ENCODE results near the gene ZNF346.

The ZNF346 gene

DNA sequence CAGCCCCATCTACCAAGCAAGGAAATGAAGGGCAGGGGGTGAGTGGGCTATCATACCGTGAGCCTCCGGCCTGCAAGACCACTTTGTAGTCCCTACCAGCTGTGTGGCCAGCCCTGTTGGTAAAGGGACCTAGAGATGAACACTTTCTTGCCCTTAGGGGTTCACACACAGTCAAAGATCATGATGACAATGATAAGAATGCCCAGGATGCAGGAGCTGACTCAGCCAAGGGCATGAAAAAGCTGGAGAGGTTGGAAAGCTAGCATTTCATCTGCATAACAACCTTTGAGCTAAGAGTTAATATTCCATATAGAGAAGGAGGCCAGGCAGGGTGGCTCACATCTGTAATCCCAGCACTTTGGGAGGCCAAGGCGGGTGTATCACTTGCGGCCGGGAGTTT lies 45.0 kb downstream of the ZNF346 start:
- no peak for DNase-seq (ENCODE audit: low read depth in 2 of 2)

DNA sequence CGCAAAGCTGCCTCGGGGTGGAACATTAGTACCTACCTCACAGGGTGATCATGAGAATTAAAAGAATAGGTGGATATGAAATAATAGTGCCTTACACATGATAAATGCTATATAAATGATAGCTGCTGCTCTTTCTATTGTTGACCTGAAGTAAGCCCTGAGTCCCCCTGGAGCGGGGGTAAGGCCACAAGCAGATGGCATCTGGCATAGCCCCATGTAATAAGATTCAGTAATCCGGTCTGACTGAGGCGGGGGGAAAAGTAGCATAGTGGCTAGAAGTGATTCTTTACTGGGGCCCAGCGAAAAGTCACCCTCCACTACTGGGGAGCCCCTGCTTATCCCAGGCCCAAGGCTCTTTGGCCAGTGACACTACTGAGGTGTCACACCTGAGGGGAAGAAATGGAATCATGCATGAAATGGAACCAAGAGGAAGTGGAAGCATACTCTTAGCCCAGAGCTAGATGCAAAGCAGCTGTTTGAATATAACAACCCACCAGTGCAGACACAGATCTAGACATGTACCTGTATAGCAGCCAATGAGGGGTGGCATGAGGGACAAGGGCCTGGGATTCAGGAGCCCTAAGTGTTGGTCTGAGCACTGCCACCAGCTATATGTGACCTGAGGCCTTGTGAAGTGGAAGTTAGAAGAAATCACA lies 48.2 kb downstream of the ZNF346 start:
- DNase-seq (ENCODE audit: low read depth in 2 of 2): no peak

DNA sequence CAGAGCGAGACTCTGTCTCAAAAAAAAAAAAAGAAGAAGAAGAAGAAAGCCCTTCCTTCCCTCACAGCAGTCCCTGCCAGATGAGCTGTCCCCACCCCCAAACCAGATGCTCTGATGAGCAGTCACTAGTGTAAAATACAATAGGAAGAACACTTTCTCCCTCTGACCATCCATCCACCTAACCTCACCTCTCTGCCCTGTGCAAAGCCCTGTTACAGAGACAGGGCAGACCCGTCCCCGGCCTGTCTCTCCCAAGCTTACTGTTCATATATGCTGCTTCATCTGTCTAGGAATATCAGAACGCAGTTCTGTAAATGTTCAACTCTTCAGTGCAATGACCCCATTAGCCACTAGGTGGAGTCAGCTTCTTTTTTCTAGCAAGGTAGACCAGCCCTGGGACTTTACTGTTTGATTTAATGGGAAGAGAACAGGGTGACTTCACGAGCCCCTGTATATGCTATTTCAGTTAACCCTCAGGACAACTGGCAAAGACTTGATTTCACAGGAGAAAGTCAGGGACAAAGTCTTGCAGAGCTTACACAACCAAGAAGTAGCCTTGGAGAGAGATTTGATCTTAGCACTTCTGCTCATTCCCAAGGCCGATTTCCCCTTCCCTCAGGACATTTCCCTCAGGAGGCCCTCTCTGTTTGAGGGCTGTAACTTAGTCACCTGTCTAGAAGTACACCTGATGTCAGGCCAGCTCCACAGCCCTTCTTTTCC lies 49.3 kb downstream of the ZNF346 start:
- peak; percentile 72 for DNase-seq (ENCODE audit: low read depth in 2 of 2)

GRCh38 chr5:177077335-177077734 lies 54.8 kb downstream of the ZNF346 start:
- DNase-seq (ENCODE audit: low read depth in 2 of 2): no peak

GRCh38 chr5:177079606-177080005 lies 57.1 kb downstream of the ZNF346 start:
- DNase-seq (ENCODE audit: low read depth in 2 of 2): no peak

DNA sequence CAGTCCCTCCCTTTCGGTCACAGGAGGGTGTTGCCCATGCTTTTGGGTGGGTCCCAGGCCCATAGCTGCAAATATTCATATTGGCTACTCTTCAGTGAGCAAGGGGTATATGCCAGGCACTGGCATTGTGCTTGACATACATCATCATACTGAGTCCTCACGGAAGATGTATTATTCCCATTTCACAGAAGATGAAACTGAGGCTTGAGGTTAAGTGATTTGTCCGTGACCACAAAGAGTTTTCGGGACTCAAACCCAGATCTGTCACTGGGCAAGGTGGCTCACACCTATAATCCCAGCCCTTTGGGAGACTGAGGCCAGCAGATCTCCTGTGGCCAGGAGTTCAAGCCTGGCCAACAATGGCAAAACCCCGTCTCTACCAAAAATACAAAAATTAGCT lies 57.8 kb downstream of the ZNF346 start:
- DNase-seq (ENCODE audit: low read depth in 2 of 2): no peak

DNA sequence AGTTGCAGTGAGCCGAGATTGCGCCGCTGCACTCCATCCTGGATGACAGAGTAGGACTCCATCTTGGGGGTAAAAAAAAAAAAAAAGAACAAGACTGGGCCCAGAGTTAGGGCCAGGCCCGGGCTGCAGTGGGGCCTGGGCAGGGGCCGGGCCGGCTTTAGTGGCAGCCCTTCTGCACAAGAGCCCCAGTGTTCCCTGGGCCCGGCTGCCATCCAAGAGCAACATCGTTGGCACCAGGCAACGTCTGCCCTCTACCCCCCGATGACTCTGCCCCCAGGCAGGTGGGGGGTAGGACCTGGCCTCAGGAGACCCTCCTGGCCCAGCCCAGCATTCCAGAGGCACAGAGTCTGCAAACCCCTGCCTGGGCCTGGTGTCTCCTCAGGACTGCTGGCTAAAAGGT lies 59.4 kb downstream of the ZNF346 start:
- DNase-seq (ENCODE audit: low read depth in 2 of 2): no peak

- DNase-seq (ENCODE audit: low read depth in 2 of 2): no peak
These were observed 60.9 kb downstream of the ZNF346 start for GRCh38 chr5:177083357-177083756.

- DNase-seq (ENCODE audit: low read depth in 2 of 2): no peak
These were observed 61.7 kb downstream of the ZNF346 start for GRCh38 chr5:177084175-177084574.

DNA sequence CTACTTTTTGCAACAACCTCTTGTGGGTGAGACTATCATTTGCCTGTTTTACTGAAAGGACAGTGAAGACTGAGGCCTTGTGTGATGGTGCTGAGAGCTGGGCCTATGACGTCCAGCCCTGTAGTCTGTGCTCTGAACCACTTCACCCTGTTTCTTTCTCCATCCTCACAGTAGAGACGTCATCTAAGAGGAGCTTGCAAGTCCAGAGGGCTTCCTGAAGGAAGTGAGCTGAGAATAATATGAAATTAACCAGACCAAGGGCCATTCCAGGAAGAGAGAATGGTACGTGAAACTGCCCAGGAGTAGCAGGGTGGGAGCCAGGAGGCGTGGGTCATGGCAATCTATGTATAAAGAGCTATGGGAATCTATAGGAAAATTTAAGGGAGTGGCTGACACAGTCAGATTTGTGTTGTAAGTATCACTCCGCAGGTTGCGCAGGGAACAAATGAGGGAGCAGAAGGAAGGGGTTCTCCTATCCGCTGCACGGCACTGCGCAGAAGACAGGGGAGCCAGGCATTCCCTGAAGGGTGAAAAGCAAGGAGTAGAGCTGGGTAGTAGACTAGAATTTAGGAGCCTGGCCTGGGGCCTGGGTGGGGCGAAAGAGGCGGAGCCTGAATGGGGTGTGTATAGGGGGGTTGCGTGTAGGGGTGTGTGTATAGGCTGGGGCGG lies 63.6 kb downstream of the ZNF346 start:
- DNase-seq (ENCODE audit: low read depth in 2 of 2): no peak

- peak; percentile 20 to 31 for DNase-seq (ENCODE audit: low read depth in 2 of 2)
These were observed 64.3 kb downstream of the ZNF346 start, which contains the start of gene FGFR4 for GRCh38 chr5:177086654-177087397. FGFR4 (plus strand) TSS chr5:177086915; CDS start chr5:177089603, 2,688 bp downstream.

GRCh38 chr5:177087398-177088005 lies 65.0 kb downstream of the ZNF346 start:
- no peak for DNase-seq (ENCODE audit: low read depth in 2 of 2)

DNA sequence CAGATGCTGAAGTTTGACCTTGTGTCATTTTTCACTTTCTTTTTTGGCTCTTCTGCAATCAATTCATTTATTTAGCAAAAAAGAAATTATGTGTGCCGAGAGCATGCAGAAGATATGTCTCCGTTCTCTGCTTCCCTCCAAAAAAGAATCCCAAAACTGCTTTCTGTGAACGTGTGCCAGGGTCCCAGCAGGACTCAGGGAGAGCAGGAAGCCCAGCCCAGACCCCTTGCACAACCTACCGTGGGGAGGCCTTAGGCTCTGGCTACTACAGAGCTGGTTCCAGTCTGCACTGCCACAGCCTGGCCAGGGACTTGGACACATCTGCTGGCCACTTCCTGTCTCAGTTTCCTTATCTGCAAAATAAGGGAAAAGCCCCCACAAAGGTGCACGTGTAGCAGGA lies 66.6 kb downstream of the ZNF346 start:
- no peak for DNase-seq (ENCODE audit: low read depth in 2 of 2)

DNA sequence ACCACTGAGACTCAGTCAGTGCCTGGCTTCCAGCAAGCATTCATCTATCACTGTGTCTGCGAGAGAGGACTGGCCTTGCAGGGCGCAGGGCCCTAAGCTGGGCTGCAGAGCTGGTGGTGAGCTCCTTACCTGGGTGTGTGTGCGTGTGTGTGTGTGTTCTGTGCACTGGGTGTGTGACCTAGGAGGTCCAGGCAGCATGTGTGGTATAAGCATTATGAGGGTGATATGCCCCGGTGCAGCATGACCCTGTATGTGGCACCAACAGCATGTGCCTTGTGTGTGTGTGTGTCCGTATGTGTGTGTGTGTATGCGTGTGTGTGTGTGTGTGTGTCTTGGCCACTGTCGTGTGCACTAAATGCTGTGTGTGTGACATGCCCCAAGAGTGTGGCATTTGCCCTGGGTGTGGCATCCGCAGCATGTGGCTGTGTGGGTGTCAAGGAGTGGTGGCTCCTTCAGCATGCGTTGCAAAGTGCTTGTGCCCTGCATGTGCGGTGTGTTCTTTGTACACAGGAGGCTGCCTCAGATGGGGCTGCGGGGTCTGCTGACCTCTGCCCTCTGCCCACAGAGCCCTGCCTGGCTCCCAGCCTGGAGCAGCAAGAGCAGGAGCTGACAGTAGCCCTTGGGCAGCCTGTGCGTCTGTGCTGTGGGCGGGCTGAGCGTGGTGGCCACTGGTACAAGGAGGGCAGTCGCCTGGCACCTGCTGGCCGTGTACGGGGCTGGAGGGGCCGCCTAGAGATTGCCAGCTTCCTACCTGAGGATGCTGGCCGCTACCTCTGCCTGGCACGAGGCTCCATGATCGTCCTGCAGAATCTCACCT lies 67.5 kb downstream of the ZNF346 start:
- DNase-seq (ENCODE audit: low read depth in 2 of 2): no peak

DNA sequence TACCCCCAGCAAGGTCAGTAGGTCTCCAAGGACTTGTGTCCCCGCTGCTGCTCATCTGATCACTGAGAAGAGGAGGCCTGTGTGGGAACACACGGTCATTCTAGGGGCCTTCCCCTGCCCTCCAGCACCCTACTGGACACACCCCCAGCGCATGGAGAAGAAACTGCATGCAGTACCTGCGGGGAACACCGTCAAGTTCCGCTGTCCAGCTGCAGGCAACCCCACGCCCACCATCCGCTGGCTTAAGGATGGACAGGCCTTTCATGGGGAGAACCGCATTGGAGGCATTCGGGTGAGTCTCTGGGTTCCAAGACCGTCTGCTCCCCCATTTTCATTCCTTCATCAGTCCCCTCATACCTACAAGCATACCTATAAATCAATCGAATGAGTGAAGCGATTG lies 68.3 kb downstream of the ZNF346 start:
- DNase-seq (ENCODE audit: low read depth in 2 of 2): no peak

- DNase-seq (ENCODE audit: low read depth in 2 of 2): no peak
These were observed 68.7 kb downstream of the ZNF346 start for GRCh38 chr5:177091232-177091631.

DNA sequence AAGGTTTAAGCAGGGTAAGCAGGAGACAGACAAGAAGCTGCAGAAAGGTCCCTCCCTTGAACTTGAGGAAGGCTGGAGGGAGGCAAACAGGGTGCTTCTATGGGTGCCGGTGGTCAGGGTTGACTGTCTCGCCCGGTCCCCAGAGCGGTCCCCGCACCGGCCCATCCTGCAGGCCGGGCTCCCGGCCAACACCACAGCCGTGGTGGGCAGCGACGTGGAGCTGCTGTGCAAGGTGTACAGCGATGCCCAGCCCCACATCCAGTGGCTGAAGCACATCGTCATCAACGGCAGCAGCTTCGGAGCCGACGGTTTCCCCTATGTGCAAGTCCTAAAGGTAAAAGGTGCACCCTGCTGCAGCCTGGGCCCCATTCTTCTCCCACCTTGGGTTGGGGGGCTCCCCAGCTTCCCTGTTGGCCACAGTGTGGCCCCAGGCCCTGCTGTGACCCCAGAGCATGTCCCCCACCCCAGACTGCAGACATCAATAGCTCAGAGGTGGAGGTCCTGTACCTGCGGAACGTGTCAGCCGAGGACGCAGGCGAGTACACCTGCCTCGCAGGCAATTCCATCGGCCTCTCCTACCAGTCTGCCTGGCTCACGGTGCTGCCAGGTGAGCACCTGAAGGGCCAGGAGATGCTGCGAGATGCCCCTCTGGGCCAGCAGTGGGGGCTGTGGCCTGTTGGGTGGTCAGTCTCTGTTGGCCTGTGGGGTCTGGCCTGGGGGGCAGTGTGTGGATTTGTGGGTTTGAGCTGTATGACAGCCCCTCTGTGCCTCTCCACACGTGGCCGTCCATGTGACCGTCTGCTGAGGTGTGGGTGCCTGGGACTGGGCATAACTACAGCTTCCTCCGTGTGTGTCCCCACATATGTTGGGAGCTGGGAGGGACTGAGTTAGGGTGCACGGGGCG lies 69.9 kb downstream of the ZNF346 start:
- no peak for DNase-seq (ENCODE audit: low read depth in 2 of 2)

- no peak for DNase-seq (ENCODE audit: low read depth in 2 of 2)
These were observed 70.7 kb downstream of the ZNF346 start for GRCh38 chr5:177093082-177093712.

GRCh38 chr5:177093803-177094202 lies 71.3 kb downstream of the ZNF346 start:
- DNase-seq (ENCODE audit: low read depth in 2 of 2): no peak
